NCI-H2029 (cell line): Measurements from ENCODE around the gene SLC22A7.
A peak's percentile ranks its signal among the peaks of the same experiment; 100 is the strongest.
"Not testable (repeated sequence)": the region's sequence is repeated elsewhere in the genome, so short reads cannot be mapped to it uniquely, and the experiment has no call there.

ENCODE experiments used
- DNase-seq: peaks from one replicate; lab custom pipeline; 2025; lab: John Stamatoyannopoulos, UW

SLC22A7 gene

DNA sequence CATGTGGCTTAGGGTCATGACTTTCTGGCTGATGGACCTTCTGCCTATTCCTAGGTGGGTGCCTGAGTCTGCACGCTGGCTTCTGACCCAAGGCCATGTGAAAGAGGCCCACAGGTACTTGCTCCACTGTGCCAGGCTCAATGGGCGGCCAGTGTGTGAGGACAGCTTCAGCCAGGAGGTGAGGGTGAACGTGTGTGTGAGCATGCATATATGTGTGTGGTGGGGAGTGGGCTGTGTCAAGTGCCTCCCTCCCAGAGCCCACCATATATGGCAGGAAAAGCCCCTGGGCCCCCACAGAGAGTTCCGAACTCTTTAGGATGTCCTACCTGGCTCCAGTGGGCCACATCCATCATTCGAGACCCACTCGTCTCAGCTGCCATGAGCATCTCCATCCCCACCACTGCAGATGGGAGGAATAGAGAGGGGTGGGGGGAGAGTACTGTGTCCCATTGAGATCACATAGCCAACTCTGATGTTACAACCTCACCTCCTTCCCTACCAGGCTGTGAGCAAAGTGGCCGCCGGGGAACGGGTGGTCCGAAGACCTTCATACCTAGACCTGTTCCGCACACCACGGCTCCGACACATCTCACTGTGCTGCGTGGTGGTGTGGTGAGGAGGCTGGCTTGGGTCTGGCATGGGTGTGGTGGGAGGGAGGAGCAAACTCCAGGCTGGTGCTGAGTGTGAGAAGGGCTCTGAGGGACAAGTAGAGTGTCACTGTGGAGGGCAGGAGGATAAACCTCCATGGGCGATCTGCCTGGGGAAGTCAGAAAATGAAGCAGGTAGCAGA is 3.2 kb downstream of the SLC22A7 start:
- DNase-seq: no peak

GRCh38 chr6:43302126-43302525 is 4.1 kb downstream of the SLC22A7 start:
- DNase-seq: no peak

GRCh38 chr6:43303006-43303405 is 4.9 kb downstream of the SLC22A7 start:
- DNase-seq: not testable (repeated sequence)

DNA sequence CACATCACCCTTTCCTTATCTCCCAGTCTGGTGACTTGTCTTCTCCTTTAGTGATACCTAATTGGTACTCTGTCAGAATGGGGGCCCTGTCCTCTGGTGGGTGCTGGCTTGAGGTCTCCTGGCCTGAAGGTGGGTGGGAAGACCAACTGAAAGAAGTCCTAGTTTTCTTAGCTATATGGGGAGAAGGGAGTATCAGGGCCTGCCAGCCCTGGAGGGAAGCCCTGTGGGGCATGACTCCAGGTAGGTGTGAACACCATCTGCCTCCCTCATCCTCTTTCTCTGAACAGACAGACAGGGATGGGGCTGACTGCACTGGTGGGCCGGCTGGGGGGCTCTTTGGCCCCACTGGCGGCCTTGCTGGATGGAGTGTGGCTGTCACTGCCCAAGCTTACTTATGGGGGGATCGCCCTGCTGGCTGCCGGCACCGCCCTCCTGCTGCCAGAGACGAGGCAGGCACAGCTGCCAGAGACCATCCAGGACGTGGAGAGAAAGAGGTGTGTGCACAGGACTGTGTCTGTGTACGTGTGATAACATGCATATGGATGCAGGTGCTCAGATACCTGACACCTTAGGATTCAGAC is 5.8 kb downstream of the SLC22A7 start:
- DNase-seq: no peak

DNA sequence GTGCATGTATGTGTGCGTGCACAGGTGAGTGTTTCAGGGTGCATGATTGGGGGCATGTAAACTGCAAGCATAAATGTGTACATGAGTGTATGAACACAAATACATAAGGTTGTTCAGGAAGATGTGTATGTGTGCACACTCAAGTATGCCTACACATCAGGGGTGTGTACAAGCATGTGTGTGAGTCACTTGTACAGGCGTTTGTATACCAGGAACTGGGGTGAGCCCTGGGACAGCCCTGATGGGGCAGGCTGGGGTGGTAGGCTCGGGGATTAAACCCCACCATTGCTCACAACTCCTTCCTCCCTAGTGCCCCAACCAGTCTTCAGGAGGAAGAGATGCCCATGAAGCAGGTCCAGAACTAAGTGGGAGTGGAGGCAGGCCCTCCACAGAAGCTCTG is 6.3 kb downstream of the SLC22A7 start:
- no peak for DNase-seq

- DNase-seq: no peak
Measured at GRCh38 chr6:43304882-43305281, 6.8 kb downstream of the SLC22A7 start.

GRCh38 chr6:43306086-43306485 is 8.0 kb downstream of the SLC22A7 start:
- no peak for DNase-seq

DNA sequence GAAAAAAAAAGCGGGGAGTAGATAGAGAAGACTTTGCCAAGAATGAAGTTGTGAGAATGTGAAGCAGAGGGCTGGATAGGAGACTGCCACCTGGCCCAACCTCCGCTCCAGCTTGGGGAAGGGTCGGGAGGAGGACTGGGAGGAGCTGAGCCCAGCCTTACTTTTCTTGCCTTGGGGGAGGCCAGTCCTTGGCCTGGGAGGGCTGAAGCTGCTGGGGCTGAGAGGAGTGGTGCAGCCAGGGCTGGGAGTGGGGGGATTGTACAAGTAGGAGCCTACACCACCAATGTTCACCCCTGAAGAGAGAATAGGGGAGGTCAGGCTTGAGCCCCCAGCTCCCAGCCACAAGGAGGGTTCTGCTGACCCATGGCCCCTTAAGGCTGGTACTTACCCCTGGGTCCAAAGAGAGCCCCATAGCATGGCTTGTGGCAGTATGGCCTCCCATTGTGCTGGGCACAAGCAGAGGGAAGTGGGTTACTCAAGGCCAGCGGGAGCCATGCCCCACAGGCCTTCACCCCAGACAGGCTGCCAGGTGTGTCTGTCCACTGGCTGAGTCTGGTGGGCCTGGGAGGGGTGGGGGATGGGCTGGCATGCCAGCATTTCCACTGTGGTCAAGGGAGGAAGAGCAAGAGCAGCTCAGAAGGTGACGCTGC is 9.5 kb downstream of the SLC22A7 start:
- DNase-seq: no peak

- DNase-seq: peak; percentile 64
Measured at GRCh38 chr6:43308101-43308989, 10.3 kb downstream of the SLC22A7 start, which contains the start of gene CRIP3. TSS of gene CRIP3 (minus strand) at chr6:43308826. CDS start at chr6:43308792, 34 bp downstream.

DNA sequence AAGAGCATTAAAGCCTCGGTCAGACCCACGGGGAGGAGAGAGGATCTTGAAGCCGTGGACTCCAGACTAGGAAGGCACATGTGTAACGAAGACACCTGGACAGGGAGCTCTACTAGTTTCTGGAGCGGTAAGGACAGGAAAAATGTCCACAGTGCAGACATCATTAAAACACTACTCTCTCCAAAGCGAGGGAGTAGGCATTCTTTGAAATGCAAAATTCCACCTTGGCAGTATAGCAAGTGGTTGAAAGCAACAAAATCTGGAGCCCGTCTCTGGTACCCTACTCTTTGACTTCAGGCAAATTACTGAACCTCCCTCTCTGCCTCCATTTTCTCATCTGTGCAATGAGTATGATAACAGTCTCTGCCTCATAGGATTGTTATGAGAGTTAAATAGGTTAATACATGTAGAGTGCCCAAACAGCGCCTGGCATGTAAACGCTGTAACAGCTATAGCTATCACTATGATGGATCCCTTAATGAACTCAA is 11.0 kb downstream of the SLC22A7 start:
- no peak for DNase-seq

GRCh38 chr6:43310134-43310533 is 12.1 kb downstream of the SLC22A7 start:
- DNase-seq: no peak

GRCh38 chr6:43310624-43311023 is 12.6 kb downstream of the SLC22A7 start:
- no peak for DNase-seq

GRCh38 chr6:43311666-43312065 is 13.6 kb downstream of the SLC22A7 start:
- DNase-seq: no peak

DNA sequence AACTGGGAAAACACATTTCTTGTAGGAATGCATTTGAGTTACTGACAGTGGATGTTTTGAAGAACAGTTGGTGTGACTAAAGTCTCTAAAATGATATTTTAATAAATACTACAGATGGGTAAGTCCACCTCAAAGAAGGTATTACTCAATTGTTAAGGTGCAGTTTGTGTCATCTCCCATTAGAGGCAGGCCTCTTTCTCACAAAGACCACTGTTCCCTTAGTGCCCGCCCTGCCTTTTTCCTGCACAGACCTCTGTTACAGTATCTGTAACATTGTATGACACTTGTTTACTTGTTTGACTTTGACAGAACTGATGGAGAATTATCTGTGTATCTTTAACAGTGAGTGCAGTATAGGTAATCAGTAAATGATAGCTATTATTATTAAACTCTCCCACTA is 15.8 kb downstream of the SLC22A7 start:
- no peak for DNase-seq

GRCh38 chr6:43318011-43318410 is 20.0 kb downstream of the SLC22A7 start:
- DNase-seq: no peak

DNA sequence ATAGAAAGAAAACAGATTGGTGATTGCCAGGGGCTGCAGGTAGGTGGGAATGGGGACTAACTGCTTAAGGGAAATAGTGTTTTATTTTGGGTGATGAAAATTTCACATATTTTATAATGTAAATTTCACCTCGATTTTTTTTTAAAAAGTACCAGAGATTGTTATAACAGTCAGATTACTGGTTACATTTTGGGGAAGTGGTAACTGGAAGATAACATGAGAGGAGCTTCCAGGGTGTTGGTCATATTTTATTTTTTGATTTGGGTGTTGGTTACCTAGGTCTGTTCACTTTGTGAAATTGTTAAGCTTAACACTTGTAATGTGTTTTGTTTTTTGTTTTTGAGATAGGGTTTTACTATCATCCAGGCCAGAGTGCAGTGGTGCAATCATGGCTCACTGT is 27.8 kb downstream of the SLC22A7 start:
- DNase-seq: no peak

DNA sequence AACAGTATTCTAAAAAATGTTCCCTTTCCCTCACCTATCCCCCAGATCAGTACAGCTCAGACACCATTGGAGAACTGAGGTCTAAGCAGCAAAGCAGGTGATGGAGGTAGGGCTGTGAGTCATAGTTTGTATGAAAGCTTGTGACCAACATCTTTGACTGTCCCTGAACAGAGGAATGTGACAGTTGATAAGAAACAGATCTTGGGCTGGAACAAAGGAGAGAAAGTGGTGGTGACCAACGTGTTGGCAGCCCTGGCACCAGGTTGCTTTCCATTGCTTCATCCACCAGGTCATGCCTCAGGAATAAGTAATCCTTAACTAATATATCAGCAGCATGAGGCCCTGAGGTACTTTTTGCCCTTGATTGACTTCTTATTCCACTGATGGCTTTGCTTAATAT is 30.5 kb downstream of the SLC22A7 start:
- no peak for DNase-seq

DNA sequence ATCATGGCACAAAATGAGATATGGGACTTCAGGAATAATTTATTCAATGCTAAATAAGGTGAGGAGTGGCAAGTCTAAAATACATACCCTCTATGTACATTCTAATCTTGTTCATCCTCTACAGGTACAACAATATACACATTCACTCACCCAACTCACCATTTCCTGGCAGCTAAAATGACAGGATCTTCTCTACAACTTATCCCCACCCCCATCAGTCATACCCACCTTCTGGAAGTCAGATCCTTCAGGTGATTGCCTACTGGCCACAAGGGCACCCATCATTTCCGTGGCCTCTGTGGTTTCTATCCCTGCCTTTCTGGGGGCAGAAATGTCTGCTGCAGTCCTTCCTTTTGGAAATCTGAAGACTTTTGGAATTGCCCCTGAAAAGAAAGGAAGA is 33.4 kb downstream of the SLC22A7 start:
- no peak for DNase-seq

DNA sequence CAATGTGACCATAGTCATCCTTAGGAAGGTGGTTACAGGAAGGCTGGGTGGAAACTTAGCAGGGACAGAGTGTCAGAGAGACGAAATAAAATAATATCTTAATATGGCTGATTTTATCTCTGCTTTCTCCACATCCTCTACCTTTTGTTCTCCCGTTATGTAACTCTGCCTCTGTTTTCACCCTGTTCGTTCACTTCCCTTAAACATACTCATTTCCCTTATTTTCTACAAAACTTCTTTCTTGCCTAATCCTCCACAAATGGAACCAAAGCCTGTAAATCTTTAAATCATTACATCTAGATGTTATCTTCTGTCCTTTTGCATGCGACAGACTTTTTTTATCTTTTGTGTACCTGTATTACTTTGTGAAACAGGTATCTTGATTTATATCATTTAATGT is 33.8 kb downstream of the SLC22A7 start:
- no peak for DNase-seq

DNA sequence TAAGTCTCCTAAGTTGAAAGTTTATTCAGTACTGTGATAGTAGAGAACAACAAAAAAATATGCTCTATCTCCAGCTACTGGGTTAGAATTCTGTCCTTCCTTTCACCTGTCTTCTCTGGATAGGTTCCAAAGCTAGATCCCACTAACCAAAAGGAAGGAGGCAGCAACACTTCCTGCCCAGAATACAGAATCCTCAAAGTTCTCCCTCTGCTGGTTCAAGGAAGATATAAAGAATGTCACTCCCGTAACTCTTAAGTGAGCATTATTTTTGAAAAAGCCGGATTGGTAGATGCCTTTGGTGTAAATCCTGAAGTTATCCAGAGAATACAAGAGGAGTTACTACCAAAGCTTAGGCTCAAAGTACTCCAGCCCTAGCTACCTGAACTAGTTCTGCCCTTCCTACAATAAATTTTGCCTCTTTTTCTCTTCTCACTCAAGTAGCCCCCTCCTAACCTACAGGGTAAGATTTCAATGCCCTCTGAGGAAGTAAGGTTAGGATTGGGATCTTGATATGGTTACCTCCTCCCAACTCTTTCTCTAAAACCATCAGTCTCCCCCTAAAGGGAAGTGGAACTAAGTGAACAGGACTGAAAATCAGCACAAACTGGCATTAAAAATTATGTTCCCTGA is 36.5 kb downstream of the SLC22A7 start:
- DNase-seq: peak; percentile 47

DNA sequence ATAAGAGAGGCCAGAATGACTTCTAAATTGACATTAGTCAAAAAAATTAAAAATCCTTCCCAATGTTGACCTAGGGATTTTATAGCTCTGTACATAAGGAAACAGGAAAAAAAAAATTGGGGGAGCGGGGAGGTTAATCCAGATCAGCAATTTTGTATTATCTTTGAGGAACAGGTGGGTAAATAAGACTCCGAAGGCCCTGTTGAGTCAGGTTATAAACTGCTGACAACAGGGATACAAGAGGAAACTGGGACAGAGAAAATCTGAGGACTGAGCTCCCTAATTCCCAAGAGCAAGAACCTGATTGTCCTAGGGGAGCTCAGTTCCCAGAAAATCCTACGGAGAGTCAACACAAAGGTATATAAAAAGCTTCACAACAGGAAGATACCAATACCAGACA is 37.4 kb downstream of the SLC22A7 start:
- DNase-seq: peak; percentile 56

DNA sequence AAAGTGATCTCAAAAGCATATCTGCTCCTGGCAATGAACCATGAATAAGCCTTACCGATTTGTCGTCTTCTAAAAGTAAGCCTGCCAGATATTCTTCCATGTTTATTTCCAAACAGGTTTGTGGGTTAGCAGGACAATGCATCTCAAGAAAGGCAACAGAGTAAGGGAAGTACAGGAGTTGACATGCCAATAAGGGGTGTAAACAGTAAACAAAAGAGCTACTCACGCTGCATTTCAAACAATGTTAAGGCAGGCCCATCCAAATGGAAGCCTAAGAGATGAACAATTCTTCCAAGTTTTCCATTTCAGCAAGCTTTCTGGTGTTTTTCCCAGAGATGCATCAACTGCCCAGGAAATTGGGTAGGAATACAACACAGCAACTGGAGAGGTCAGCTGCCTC is 38.3 kb downstream of the SLC22A7 start:
- DNase-seq: no peak
